Endothelial cell of umbilical vein (primary cell): ENCODE results near the gene UCP3. TPM values are rescaled to one million over a fixed set of nuclear protein-coding genes. Genes with fewer than 3 reads are reported as not detected.
"Not testable (repeated sequence)": the region's sequence is repeated elsewhere in the genome, so short reads cannot be mapped to it uniquely, and the experiment has no call there.

ENCODE experiments used
- BruUV-seq: library from RNA; stranded (reverse); fragments of 400-500 nt; replicated peaks from 2 replicates; lab custom pipeline; 2021; lab: Mats Ljungman, UMichigan
- CTCF ChIA-PET: fragments of 300-600, 350-600 bp; sonication (Branson Sonifier 250); formaldehyde crosslinking; loops from one replicate; lab custom pipeline; 2021; ENCODE audit warnings: antibody characterized with exemption, inconsistent platforms; lab: Charles Lee
- POLR2A ChIA-PET: fragments of 300-600, 350-600 bp; sonication (Branson Sonifier 250); formaldehyde crosslinking; loops from one replicate; lab custom pipeline; 2021; ENCODE audit warnings: antibody characterized with exemption, inconsistent platforms; lab: Charles Lee
- DNase-seq: peaks from one replicate; pipeline ENCODE4 v3.0.0-alpha.2; 2011; ENCODE audit warnings: low read depth, low spot score
- FAIRE-seq: peaks from 2 replicates; lab custom pipeline; 2011; peaks lifted over from hg19 to GRCh38; lab: Jason Lieb, UNC
- H2AFZ ChIP-seq: 2 replicates; pipeline ENCODE4 v1.6.0; 2012; ENCODE audit warnings: low read depth, low read length, control low read depth, inconsistent platforms
- H3K27ac ChIP-seq: 2 replicates; pipeline ENCODE4 v1.5.1; 2011; ENCODE audit warnings: low read depth, mild to moderate bottlenecking, control low read depth, low read length, moderate library complexity; ENCODE audit not compliant: insufficient read depth
- H3K27me3 ChIP-seq, 2 experiments: 2 replicates each; pipeline versions ENCODE4 v1.6.0 to v1.6.1; 2011; ENCODE audit warnings: low read length in 2 of 2, mixed read lengths in 1 of 2; ENCODE audit not compliant: control insufficient read depth in 2 of 2, insufficient read depth in 2 of 2
- H3K36me3 ChIP-seq, 2 experiments: 2 replicates in 1 of 2; 3 replicates in 1 of 2; pipeline ENCODE4 v1.5.1; 2011; ENCODE audit warnings: low read length in 2 of 2, mild to moderate bottlenecking in 1 of 2, moderate library complexity in 1 of 2; ENCODE audit not compliant: control insufficient read depth in 2 of 2, insufficient read depth in 2 of 2; ENCODE audit errors: extremely low read depth in 1 of 2
- H3K4me1 ChIP-seq: 3 replicates; pipeline ENCODE4 v1.5.1; 2011; ENCODE audit warnings: mild to moderate bottlenecking, low read length; ENCODE audit not compliant: control insufficient read depth, insufficient read depth; ENCODE audit errors: extremely low read depth
- H3K4me2 ChIP-seq: 2 replicates; pipeline ENCODE4 v1.6.1; 2011; ENCODE audit warnings: low read length, control low read depth, mixed read lengths; ENCODE audit not compliant: insufficient read depth
- H3K4me3 ChIP-seq, 3 experiments: fragments of 200-600 bp in 1 of 3; sonication (generic), shearing (Covaris generic) in 1 of 3; replicated peaks in 1 of 3; 2 replicates each; pipeline ENCODE4 v1.5.1; 2011 to 2016; ENCODE audit warnings: control low read depth in 3 of 3, low read length in 3 of 3, mild to moderate bottlenecking in 2 of 3, inconsistent platforms in 1 of 3, low read depth in 1 of 3, moderate library complexity in 1 of 3; ENCODE audit not compliant: insufficient read depth in 1 of 3
- H3K79me2 ChIP-seq: 2 replicates; pipeline ENCODE4 v1.6.0; 2012; ENCODE audit warnings: low read length, inconsistent platforms; ENCODE audit not compliant: control insufficient read depth, insufficient read depth
- H3K9ac ChIP-seq: replicated peaks from 2 replicates; pipeline ENCODE3; 2011; ENCODE audit warnings: low read length, control low read depth; ENCODE audit not compliant: insufficient read depth; ENCODE audit errors: extremely low read depth
- H3K9me1 ChIP-seq: replicated peaks from 3 replicates; pipeline ENCODE4 v1.6.0; 2011; ENCODE audit warnings: mild to moderate bottlenecking, low read length; ENCODE audit not compliant: control insufficient read depth, insufficient read depth; ENCODE audit errors: extremely low read depth
- H3K9me3 ChIP-seq: replicated peaks from 2 replicates; pipeline ENCODE4 v1.5.1; 2012; ENCODE audit warnings: low read length, inconsistent platforms; ENCODE audit not compliant: control insufficient read depth, insufficient read depth
- H4K20me1 ChIP-seq: replicated peaks from 2 replicates; pipeline ENCODE3; 2011; ENCODE audit warnings: mild to moderate bottlenecking, low read length; ENCODE audit not compliant: control insufficient read depth, insufficient read depth; ENCODE audit errors: extremely low read depth
- EZH2 ChIP-seq: IDR thresholded peaks from 2 replicates; pipeline ENCODE4 v1.6.1; 2012; ENCODE audit warnings: borderline replicate concordance, low read depth, mild to moderate bottlenecking, moderate library complexity, low read length, inconsistent platforms; ENCODE audit not compliant: severe bottlenecking
- GATA2 ChIP-seq: IDR thresholded peaks from 2 replicates; pipeline ENCODE4 v1.7.0; 2011; ENCODE audit warnings: low read depth, mild to moderate bottlenecking, moderate library complexity, mixed read lengths, low read length; ENCODE audit not compliant: insufficient read length, insufficient read depth
- POLR2A ChIP-seq: IDR thresholded peaks from 2 replicates; pipeline ENCODE4 v1.6.1; 2012; ENCODE audit warnings: low read depth, mild to moderate bottlenecking, control low read depth, low read length
- dilution Hi-C: fragments of 300-500 bp; cut with MboI; formaldehyde crosslinking; loops from one replicate; pipeline ENCODE4 v1.15.0; 2019; ENCODE audit warnings: low sequenced_read_pairs; ENCODE audit not compliant: extremely low pct_ligation_motif_present
- intact Hi-C: fragments of 100-400 bp; cut with micrococcal nuclease; formaldehyde crosslinking; loops from one replicate; pipeline ENCODE4 v1.10.0; 2022
- polyA plus RNA-seq, 4 experiments: library from polyadenylated mRNA; depleted of rRNA in 3 of 4; stranded (reverse) in 3 of 4; unstranded in 1 of 4; fragments of >200 nt; gene quantifications; 2 replicates each; pipeline versions ENCODE4 v1.2.1 to v1.2.3, GENCODE V29; 2011 to 2012; ENCODE audit warnings: missing spikeins in 1 of 4
- total RNA-seq: library from RNA; stranded (reverse); gene quantifications from 2 replicates; pipeline ENCODE4 v1.2.3, GENCODE V29; 2021

Gene UCP3
- total and polyA plus RNA-seq, 2 donors (not counting 3 experiments of a cell fraction or from before 2014, with no cell fraction given): 1.1 to 1.4 TPM

GRCh38 chr11:73988227-73988626, 20.7 kb downstream of the UCP3 start:
- no TSS peak for BruUV-seq
- FAIRE-seq: no peak
- H3K9me1 ChIP-seq: no peaks in the 10 kb centered on the region
- peaks cover 0 to 3% of the 10 kb centered on the region in 2 experiments for H3K27me3 ChIP-seq
- H4K20me1 ChIP-seq: no peaks in the 10 kb centered on the region
- H3K9me3 ChIP-seq: no peaks in the 10 kb centered on the region
- dilution Hi-C loops (no loop called here), intact Hi-C loops (no loop called here)
- no peak overlapping the region for H3K9ac ChIP-seq
- CTCF ChIA-PET: interaction anchor here (0.7 kb wide), 1 partner anchor 15 kb away, joined by 5 read pairs; no protein-coding TSS in a partner anchor
- TF ChIP-seq EZH2 (no peak), GATA2 (no peak), POLR2A (no peak)
- H3K4me2 ChIP-seq: no peak overlapping the region
- H3K79me2 ChIP-seq: no peaks in the 10 kb centered on the region
- peaks cover 10% of the 10 kb centered on the region for H3K4me1 ChIP-seq
- H3K27ac ChIP-seq: no peak overlapping the region
- DNase-seq: no peak
- H2AFZ ChIP-seq: no peak overlapping the region
- H3K4me3 ChIP-seq: no peak overlapping the region
- POLR2A ChIA-PET: no interaction called here
- no peaks in the 10 kb centered on the region for H3K36me3 ChIP-seq

GRCh38 chr11:73985661-73986060, 23.2 kb downstream of the UCP3 start:
- dilution Hi-C loops, intact Hi-C loops: not testable (repeated sequence)

More at GRCh38 chr11:73985661-73986060, 23.2 kb downstream of the UCP3 start:
- POLR2A ChIA-PET, H3K4me3 ChIP-seq, H3K27ac ChIP-seq, H2AFZ ChIP-seq, H4K20me1 ChIP-seq, H3K9me3 ChIP-seq, FAIRE-seq, H3K27me3 ChIP-seq, BruUV-seq, H3K9ac ChIP-seq, CTCF ChIA-PET, DNase-seq, H3K36me3 ChIP-seq, H3K9me1 ChIP-seq, H3K4me2 ChIP-seq, H3K79me2 ChIP-seq: not testable (repeated sequence)
- peaks cover 11% of the 10 kb centered on the region for H3K4me1 ChIP-seq
